Measurements from ENCODE around the gene SIGLEC6.

SIGLEC6 gene

DNA sequence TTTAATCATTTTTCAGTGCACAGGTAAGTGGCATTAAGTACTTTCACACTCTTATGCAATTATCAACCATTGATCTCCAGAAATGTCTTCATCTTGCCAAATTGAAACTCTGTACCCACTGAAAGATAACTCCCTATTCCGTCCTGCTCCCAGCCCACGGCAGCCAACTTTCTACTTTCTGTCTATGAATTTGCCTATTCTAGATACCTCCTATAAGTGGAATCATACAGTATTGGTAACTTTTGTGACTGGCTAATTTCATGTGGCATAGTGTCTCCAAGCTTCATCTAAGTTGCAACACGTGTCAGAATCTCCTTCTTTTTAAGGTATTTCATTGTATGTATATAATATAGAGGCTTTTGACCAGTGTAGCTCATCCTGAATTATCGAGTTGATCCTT is 58.9 kb downstream of the SIGLEC6 start:
- no peak for FAIRE-seq

DNA sequence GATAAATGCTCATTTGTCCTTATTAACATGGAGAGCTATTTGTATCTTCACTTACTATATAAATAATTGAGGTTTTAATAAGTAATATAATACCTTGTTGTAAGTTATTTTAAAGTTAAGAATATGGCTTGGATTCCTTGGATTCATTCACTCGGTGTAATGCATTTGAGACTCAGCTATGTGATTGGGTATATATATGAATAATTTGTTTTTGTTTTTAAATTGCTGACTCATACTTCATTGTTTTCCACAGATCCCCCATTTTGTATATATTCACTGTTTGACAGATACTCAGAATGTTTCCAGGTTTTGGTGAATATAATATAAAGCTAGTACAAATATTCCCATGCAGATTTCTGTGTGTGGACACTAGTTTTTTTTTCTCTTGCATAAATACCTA is 59.9 kb downstream of the SIGLEC6 start:
- no peak for FAIRE-seq

DNA sequence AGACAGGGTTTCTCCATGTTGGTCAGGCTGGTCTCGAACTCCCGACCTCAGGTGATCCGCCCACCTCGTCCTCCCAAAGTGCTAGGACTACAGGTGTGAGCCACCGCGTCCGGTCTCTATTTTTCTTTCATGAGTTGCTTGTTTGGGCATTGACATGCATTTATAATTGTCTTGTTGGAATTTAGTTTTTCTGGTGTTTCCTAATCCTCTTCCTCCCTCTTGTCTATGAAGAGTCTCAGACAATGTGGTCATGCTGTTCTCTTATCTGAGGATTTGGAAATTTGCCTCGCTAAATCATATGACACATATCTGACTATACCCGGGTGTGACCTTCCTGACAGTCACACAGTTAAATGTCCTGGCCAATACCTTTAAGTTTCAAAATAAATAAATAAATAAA is 60.5 kb downstream of the SIGLEC6 start:
- FAIRE-seq, result no peak

DNA sequence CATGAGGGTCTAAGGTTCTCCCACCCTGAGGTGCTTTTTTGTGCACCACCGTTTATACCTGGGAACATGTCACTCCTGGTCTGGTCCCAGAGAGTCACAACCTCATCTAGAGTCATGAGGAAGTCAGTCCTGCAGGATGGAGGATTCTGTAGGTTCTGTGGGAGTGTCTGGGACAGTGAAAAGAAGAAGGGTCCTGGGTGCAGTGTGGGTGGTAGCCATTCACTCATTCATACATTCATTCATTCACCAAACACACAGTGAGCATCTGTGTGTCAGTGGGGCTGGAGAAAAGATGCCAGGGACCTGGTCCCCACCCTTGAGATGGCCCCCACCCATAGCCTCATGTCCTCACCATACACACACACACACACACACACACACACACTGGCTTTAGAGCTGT is 61.8 kb downstream of the SIGLEC6 start:
- FAIRE-seq, result no peak

DNA sequence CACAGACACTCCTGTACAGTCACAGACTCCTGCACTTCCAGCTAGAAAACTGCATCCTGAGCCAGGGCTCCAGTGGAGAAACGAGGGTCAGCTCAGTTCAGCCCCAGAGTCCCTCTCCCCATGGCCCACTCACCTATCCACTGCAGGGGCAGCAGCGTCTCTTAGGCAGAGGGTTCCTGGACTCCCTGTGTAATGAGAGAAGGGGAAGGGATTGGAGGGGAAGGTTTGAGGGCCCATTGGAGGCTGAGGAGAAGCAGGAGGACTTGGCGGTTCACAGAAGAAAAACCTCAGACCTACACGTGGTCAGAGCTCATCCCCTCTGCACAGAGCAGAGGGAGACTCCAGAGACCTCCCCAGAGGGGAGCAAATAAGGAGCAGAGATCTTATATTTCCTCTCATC is 62.3 kb downstream of the SIGLEC6 start:
- FAIRE-seq, result no peak

DNA sequence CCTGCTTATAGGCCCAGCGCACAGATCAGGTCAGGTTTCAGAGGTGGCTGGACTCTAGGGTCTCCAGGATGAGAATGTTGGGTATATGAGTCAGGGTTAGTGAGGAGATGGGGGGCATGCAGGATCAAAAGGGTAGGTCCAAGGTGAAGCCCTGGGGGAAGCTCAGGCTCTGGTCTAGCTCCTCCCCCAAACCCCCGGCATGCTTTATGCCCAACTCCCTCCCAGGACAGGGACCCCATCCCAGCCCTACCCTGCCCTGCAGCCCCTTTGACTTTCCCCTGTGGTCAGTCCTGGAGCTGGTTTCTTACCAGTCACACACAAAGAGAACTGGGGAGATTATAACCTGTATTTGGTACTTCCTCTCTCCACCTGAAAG is 62.9 kb downstream of the SIGLEC6 start:
- FAIRE-seq, result no peak

DNA sequence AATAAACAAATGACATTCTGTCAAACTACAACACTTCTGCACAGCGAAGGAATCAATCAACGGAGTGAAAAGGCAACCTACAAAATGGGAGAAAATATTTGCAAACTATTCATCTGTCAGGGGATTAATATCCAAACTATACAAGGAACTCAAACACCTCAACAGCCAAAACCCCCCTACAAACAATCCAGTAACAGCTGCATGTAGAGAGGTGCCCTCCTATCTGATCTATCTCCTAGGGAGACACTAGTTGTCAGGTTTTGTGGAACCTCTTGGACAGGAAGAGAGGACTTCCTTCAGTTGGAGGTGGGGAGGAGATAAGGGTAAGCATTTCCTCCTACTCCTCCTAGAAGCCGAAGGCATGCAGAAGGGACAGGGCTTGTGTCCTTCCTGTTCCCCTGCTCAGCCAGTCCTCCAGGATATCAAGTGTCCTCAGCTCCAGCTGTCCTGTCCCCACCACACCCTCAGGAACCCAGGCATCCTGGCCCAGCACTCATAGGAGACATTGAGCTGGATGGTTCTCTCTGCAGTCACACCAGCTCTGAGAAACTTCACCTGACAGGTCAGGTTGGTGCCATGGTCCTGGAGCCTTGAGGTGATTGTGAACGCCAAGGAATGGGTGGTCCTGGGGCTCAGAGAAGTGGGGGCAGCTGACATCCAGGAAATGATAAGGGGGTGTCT is 63.5 kb downstream of the SIGLEC6 start:
- no peak for FAIRE-seq

All from endometrium (tissue), 2 donors.